Upper lobe of left lung (tissue), 4 donors: Measurements from ENCODE around the gene MYRF.

Source experiments
- POLR2A ChIP-seq, 4 donors: fragments of 450-650 bp; IDR thresholded peaks; one replicate each; pipeline ENCODE4 v1.5.1; 2016 to 2017; ENCODE audit warnings: antibody characterized with exemption in 4 of 4, mild to moderate bottlenecking in 2 of 4
- POLR2AphosphoS5 ChIP-seq, 2 donors: sonication (generic); formaldehyde crosslinking; IDR thresholded peaks; one replicate each; pipeline ENCODE4 v1.5.1; 2017; ENCODE audit warnings: antibody characterized with exemption in 2 of 2
- TF ChIP-seq, protein P1 (sequence below), 6 experiments: fragments of 450-650 bp in 4 of 6; fragments of 200-600 bp in 2 of 6; sonication (generic) in 2 of 6; IDR thresholded peaks; one replicate each; pipeline ENCODE4 v1.5.1; 2016 to 2019; ENCODE audit warnings: antibody characterized with exemption in 6 of 6

DNA sequence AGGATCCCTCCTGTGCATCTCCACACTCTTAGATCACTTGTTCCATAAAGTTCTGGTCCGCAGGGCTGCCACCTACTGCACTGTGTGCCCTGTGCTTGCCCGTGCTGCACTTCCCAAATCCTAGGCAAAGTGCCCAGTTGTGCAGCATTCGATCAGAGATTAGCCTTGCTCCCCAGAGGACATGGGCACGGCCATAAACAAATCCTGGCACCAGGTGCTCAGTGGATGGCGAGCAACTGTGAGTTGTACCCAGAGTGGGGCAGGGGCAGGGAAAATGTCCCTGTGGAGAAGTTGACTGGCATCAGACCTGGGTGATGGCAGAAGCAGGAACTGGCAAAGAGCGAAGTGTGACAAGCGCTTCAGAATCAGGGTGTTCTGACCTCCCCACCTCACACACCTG lies 80.3 kb downstream of the MYRF start:
- no peak for TF ChIP-seq POLR2AphosphoS5 (IDR thresholded peaks at IDR 0.05)
- TF ChIP-seq POLR2A (IDR thresholded peaks at IDR 0.05) = no peak
- TF ChIP-seq, protein P1, sequence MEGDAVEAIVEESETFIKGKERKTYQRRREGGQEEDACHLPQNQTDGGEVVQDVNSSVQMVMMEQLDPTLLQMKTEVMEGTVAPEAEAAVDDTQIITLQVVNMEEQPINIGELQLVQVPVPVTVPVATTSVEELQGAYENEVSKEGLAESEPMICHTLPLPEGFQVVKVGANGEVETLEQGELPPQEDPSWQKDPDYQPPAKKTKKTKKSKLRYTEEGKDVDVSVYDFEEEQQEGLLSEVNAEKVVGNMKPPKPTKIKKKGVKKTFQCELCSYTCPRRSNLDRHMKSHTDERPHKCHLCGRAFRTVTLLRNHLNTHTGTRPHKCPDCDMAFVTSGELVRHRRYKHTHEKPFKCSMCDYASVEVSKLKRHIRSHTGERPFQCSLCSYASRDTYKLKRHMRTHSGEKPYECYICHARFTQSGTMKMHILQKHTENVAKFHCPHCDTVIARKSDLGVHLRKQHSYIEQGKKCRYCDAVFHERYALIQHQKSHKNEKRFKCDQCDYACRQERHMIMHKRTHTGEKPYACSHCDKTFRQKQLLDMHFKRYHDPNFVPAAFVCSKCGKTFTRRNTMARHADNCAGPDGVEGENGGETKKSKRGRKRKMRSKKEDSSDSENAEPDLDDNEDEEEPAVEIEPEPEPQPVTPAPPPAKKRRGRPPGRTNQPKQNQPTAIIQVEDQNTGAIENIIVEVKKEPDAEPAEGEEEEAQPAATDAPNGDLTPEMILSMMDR (IDR thresholded peaks at IDR 0.05) = no peak
